CD4-positive, alpha-beta T cell (primary cell): Measurements from ENCODE around the gene IL4I1. TPM values are rescaled to one million over a fixed set of nuclear protein-coding genes. Genes with fewer than 3 reads are reported as not detected.

Source experiments
- ATAC-seq: fragments of 200-7000 bp; cut with Tn5 transposase; one replicate; pipeline ENCODE4 v1.10.0; 2022; ENCODE audit warnings: mild to moderate bottlenecking; ENCODE audit not compliant: poor library complexity
- CTCF ChIA-PET: fragments of 350-600 bp; sonication (Branson Sonifier 250); formaldehyde crosslinking; loops from one replicate; lab custom pipeline; 2021; ENCODE audit warnings: antibody characterized with exemption, inconsistent platforms; lab: Charles Lee
- POLR2A ChIA-PET: fragments of 350-600 bp; sonication (Branson Sonifier 250); formaldehyde crosslinking; loops from one replicate; lab custom pipeline; 2021; ENCODE audit warnings: antibody characterized with exemption, inconsistent platforms; lab: Charles Lee
- DNase-seq, 14 experiments: peaks; one replicate each; pipeline ENCODE4 v3.0.0-alpha.2; 2013 to 2020; ENCODE audit warnings: mixed read lengths in 2 of 14
- H3K27ac ChIP-seq, 2 donors: one replicate each; pipeline versions ENCODE4 v1.5.1 to v1.7.0; 2013; ENCODE audit warnings: low read length in 2 of 2, low read depth in 1 of 2, mild to moderate bottlenecking in 1 of 2
- H3K27me3 ChIP-seq, 2 experiments: 1 replicate in 1 of 2; 2 replicates in 1 of 2; pipeline versions ENCODE4 v1.6.1 to v1.7.0; 2013; ENCODE audit warnings: low read length in 2 of 2, control low read depth in 1 of 2, mild to moderate bottlenecking in 1 of 2, moderate library complexity in 1 of 2; ENCODE audit not compliant: insufficient read depth in 2 of 2, control insufficient read depth in 1 of 2
- H3K36me3 ChIP-seq: one replicate; pipeline ENCODE4 v1.6.1; 2013; ENCODE audit warnings: low read length, control low read depth; ENCODE audit not compliant: insufficient read depth
- H3K4me1 ChIP-seq: one replicate; pipeline ENCODE4 v1.6.1; 2013; ENCODE audit warnings: low read length, control low read depth; ENCODE audit not compliant: insufficient read depth
- H3K4me3 ChIP-seq: one replicate; pipeline ENCODE4 v1.5.1; 2013; ENCODE audit warnings: mild to moderate bottlenecking, low read length, moderate library complexity
- H3K9me3 ChIP-seq, 2 experiments: 1 replicate in 1 of 2; 2 replicates in 1 of 2; pipeline versions ENCODE4 v1.6.1 to v1.7.0; 2013; ENCODE audit warnings: low read length in 2 of 2, mild to moderate bottlenecking in 2 of 2, control low read depth in 1 of 2, moderate library complexity in 1 of 2; ENCODE audit not compliant: control insufficient read depth in 1 of 2, insufficient read depth in 1 of 2
- H3K27ac Mint-ChIP-seq: one replicate; pipeline ENCODE4 v1.8.0; 2020; ENCODE audit warnings: mixed read lengths
- H3K27me3 Mint-ChIP-seq: one replicate; pipeline ENCODE4 v1.8.0; 2021; ENCODE audit warnings: mixed read lengths
- H3K36me3 Mint-ChIP-seq: one replicate; pipeline ENCODE4 v1.8.0; 2021; ENCODE audit warnings: low read depth, mixed read lengths
- H3K4me1 Mint-ChIP-seq: one replicate; pipeline ENCODE4 v1.8.0; 2021; ENCODE audit warnings: low read depth, mixed read lengths
- H3K4me3 Mint-ChIP-seq: one replicate; pipeline ENCODE4 v1.8.0; 2020; ENCODE audit warnings: mild to moderate bottlenecking, mixed read lengths
- H3K9me3 Mint-ChIP-seq: one replicate; pipeline ENCODE4 v1.8.0; 2020; ENCODE audit warnings: mixed read lengths
- intact Hi-C, 2 experiments: fragments of 100-400 bp; cut with DNase I in 1 of 2; cut with micrococcal nuclease in 1 of 2; formaldehyde crosslinking; loops; one replicate each; pipeline versions ENCODE4 v1.15.1 to v1.9.0; 2023 to 2025; cut with DNase I, micrococcal nuclease
- total RNA-seq, 174 experiments: library from RNA in 2 of 174; stranded (reverse) in 2 of 174; gene quantifications; one replicate each; pipeline ENCODE4 v1.2.3 and lab custom pipeline; 2021 to 2026
- TF ChIP-seq, protein P1 (sequence below): fragments of 200-600 bp; IDR thresholded peaks from one replicate; pipeline ENCODE4 v1.8.0; 2022; ENCODE audit warnings: antibody characterized with exemption, mild to moderate bottlenecking

The IL4I1 gene
- total RNA-seq, 2 experiments from 2014 or later = 4.7 to 5.4 TPM

DNA sequence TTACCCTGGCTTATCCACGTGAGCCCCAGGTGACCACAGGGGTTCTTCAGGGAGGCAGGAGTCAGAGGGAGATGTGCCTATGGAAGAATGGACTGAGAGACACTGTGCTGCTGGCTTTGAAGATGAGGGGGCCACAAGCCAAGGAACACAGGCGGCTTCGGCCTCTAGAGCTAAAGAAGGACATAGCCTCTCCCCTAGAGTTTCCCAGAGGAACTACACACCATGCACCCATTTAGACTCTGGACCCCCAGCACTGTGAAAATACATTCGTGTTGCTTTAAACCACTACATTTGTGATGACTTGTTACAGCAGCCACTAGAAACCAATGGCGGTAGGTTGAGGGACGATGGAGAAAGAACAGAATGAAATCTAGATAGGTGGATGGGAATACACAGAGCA lies 18.6 kb upstream of the IL4I1 start:
- Histone ChIP-seq H3K9me3 (no peaks in the 10 kb centered on the region), H3K27me3 (no peaks in the 10 kb centered on the region), H3K4me1 (peaks cover 22% of the 10 kb centered on the region), H3K36me3 (peaks cover 54% of the 10 kb centered on the region), H3K4me3 (no peak overlapping the region), H3K27ac (no peak overlapping the region)
- ChIA-PET POLR2A (no interaction called here), CTCF (no interaction called here)
- Mint-ChIP-seq H3K36me3 (peaks cover 67% of the 10 kb centered on the region), H3K27ac (no peak overlapping the region), H3K4me3 (no peak overlapping the region), H3K9me3 (no peaks in the 10 kb centered on the region), H3K27me3 (no peaks in the 10 kb centered on the region), H3K4me1 (peaks cover 35% of the 10 kb centered on the region)
- DNase-seq (no peak), ATAC-seq (no peak)
- intact Hi-C loops = no loop called here
- TF ChIP-seq, protein P1, sequence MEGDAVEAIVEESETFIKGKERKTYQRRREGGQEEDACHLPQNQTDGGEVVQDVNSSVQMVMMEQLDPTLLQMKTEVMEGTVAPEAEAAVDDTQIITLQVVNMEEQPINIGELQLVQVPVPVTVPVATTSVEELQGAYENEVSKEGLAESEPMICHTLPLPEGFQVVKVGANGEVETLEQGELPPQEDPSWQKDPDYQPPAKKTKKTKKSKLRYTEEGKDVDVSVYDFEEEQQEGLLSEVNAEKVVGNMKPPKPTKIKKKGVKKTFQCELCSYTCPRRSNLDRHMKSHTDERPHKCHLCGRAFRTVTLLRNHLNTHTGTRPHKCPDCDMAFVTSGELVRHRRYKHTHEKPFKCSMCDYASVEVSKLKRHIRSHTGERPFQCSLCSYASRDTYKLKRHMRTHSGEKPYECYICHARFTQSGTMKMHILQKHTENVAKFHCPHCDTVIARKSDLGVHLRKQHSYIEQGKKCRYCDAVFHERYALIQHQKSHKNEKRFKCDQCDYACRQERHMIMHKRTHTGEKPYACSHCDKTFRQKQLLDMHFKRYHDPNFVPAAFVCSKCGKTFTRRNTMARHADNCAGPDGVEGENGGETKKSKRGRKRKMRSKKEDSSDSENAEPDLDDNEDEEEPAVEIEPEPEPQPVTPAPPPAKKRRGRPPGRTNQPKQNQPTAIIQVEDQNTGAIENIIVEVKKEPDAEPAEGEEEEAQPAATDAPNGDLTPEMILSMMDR = no peak

DNA sequence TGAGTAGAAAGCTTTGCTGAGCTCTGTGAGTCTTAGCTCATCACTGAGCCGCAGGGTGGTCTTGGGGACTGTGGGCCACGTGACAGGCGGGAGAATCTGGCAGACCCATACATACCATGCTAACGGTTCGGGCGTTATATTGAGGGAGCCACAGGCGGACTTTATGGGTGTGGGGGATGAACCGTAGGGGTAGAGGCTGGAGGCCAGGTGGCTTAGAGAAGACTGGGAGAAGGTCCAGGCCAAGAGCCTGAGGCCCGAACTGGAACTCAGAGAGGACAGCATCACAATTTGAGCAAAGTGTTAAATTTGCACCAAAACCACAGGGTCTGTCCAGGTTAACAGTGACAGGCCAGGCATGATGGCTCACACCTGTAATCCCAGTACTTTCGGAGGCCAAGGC lies 17.0 kb upstream of the IL4I1 start:
- no peak for ATAC-seq
- intact Hi-C loops = no loop called here
- DNase-seq = no peak
- Histone ChIP-seq H3K4me1 (peaks cover 19% of the 10 kb centered on the region), H3K9me3 (no peaks in the 10 kb centered on the region), H3K27ac (no peak overlapping the region), H3K4me3 (no peak overlapping the region), H3K36me3 (peaks cover 63% of the 10 kb centered on the region), H3K27me3 (no peaks in the 10 kb centered on the region)
- Mint-ChIP-seq H3K27ac (no peak overlapping the region), H3K27me3 (no peaks in the 10 kb centered on the region), H3K9me3 (no peaks in the 10 kb centered on the region), H3K4me1 (peaks cover 35% of the 10 kb centered on the region), H3K36me3 (peaks cover 67% of the 10 kb centered on the region), H3K4me3 (no peak overlapping the region)
- ChIA-PET CTCF (no interaction called here), POLR2A (interaction anchor here (0.6 to 0.7 kb wide), 2 partner anchors 11 to 17 kb away, joined by 3 read pairs; partner anchors contain the start of gene IL4I1)
- TF ChIP-seq, protein P1 = no peak

GRCh38 chr19:49912965-49913685 lies 16.4 kb upstream of the IL4I1 start:
- TF ChIP-seq, protein P1 = no peak
- H3K36me3 ChIP-seq = peaks cover 64% of the 10 kb centered on the region
- H3K9me3 ChIP-seq = no peaks in the 10 kb centered on the region
- no peak overlapping the region for H3K27ac ChIP-seq
- ChIA-PET POLR2A (interaction anchor here (0.7 kb wide), 1 partner anchor 16 kb away, joined by 3 read pairs; the partner anchor contains the start of gene IL4I1), CTCF (no interaction called here)
- peaks cover 66% of the 10 kb centered on the region for H3K36me3 Mint-ChIP-seq
- no peak for DNase-seq
- no peak overlapping the region for H3K4me3 ChIP-seq
- no peaks in the 10 kb centered on the region for H3K9me3 Mint-ChIP-seq
- peaks cover 35% of the 10 kb centered on the region for H3K4me1 Mint-ChIP-seq
- intact Hi-C loops = no loop called here
- H3K27me3 ChIP-seq = no peaks in the 10 kb centered on the region
- H3K27ac Mint-ChIP-seq = no peak overlapping the region
- peaks cover 19% of the 10 kb centered on the region for H3K4me1 ChIP-seq
- no peak overlapping the region for H3K4me3 Mint-ChIP-seq
- no peaks in the 10 kb centered on the region for H3K27me3 Mint-ChIP-seq
- no peak for ATAC-seq
